Lower leg skin (tissue), 3 donors: Measurements from ENCODE around the gene KCNMA1.

ENCODE experiments used
- CTCF ChIP-seq, 3 donors: fragments of 450-650 bp; IDR thresholded peaks; one replicate each; pipeline ENCODE4 v1.5.1; 2016; ENCODE audit warnings: antibody characterized with exemption in 3 of 3, mild to moderate bottlenecking in 3 of 3, moderate library complexity in 2 of 3
- POLR2A ChIP-seq, 2 donors: fragments of 450-650 bp; IDR thresholded peaks; one replicate each; pipeline ENCODE4 v1.6.1; 2016 to 2017; ENCODE audit warnings: antibody characterized with exemption in 2 of 2, mild to moderate bottlenecking in 1 of 2, moderate library complexity in 1 of 2

GRCh38 chr10:76840802-76841201 lies 796.8 kb downstream of the KCNMA1 start:
- TF ChIP-seq CTCF (IDR thresholded peaks at IDR 0.05) (no peak), POLR2A (IDR thresholded peaks at IDR 0.05) (no peak)
